GM23338 (cell line): ENCODE data around the gene UGT1A1. TPM values are rescaled to one million over a fixed set of nuclear protein-coding genes. Genes with fewer than 3 reads are reported as not detected.

Experiments used
- ATAC-seq: fragments of 200-7000 bp; cut with Tn5 transposase; 3 replicates; pipeline ENCODE4 v1.9.1; 2020
- DNase-seq: peaks from one replicate; pipeline ENCODE4 v3.0.0-alpha.2; 2015; ENCODE audit warnings: low spot score
- H2AFZ ChIP-seq: fragments of 200-600 bp; sonication (generic); 2 replicates; pipeline ENCODE4 v1.8.0; 2016; ENCODE audit warnings: antibody characterized with exemption, mild to moderate bottlenecking, moderate library complexity
- H3F3A ChIP-seq: fragments of 200-600 bp; sonication (generic); replicated peaks from 2 replicates; pipeline ENCODE4 v1.8.0; 2017; ENCODE audit warnings: antibody characterized with exemption, mixed run types, low read depth
- H3K27ac ChIP-seq: fragments of 200-600 bp; sonication (generic); 2 replicates; pipeline ENCODE4 v1.6.1; 2016; ENCODE audit warnings: low read depth
- H3K27me3 ChIP-seq: fragments of 200-600 bp; sonication (generic); 2 replicates; pipeline ENCODE4 v1.8.0; 2016; ENCODE audit warnings: mild to moderate bottlenecking, mixed run types, moderate library complexity; ENCODE audit not compliant: insufficient read depth
- H3K36me3 ChIP-seq: fragments of 200-600 bp; sonication (generic); 2 replicates; pipeline ENCODE4 v1.8.0; 2016; ENCODE audit warnings: mild to moderate bottlenecking; ENCODE audit not compliant: insufficient read depth
- H3K4me1 ChIP-seq: fragments of 200-600 bp; sonication (generic); 2 replicates; pipeline ENCODE4 v1.8.0; 2016; ENCODE audit warnings: mild to moderate bottlenecking, moderate library complexity; ENCODE audit not compliant: insufficient read depth
- H3K4me2 ChIP-seq: fragments of 200-600 bp; sonication (generic); 2 replicates; pipeline ENCODE4 v1.7.1; 2017; ENCODE audit warnings: mixed run types
- H3K4me3 ChIP-seq: fragments of 200-600 bp; sonication (generic); 2 replicates; pipeline ENCODE4 v1.6.1; 2016; ENCODE audit warnings: mixed run types
- H3K79me2 ChIP-seq: fragments of 200-600 bp; sonication (generic); replicated peaks from 2 replicates; pipeline ENCODE4 v1.8.0; 2017; ENCODE audit warnings: mild to moderate bottlenecking; ENCODE audit not compliant: insufficient read depth
- H3K9me2 ChIP-seq: fragments of 200-600 bp; sonication (generic); 2 replicates; pipeline ENCODE4 v1.8.0; 2017; ENCODE audit not compliant: insufficient read depth
- H4K20me1 ChIP-seq: fragments of 200-600 bp; sonication (generic); replicated peaks from 2 replicates; pipeline ENCODE4 v1.8.0; 2017; ENCODE audit warnings: mild to moderate bottlenecking; ENCODE audit not compliant: insufficient read depth
- H3K27ac Mint-ChIP-seq: 2 replicates; pipeline ENCODE4 v1.8.0; 2020; ENCODE audit warnings: inconsistent platforms, mild to moderate bottlenecking, moderate library complexity, mixed read lengths
- H3K27me3 Mint-ChIP-seq: 3 replicates; pipeline ENCODE4 v1.8.0; 2022; ENCODE audit warnings: low read depth, mild to moderate bottlenecking, moderate library complexity, mixed read lengths, inconsistent platforms; ENCODE audit not compliant: insufficient read depth, poor library complexity
- H3K36me3 Mint-ChIP-seq: 3 replicates; pipeline ENCODE4 v1.8.0; 2021; ENCODE audit warnings: low read depth, mild to moderate bottlenecking, inconsistent platforms, moderate library complexity, mixed read lengths
- H3K4me1 Mint-ChIP-seq: 3 replicates; pipeline ENCODE4 v1.8.0; 2020; ENCODE audit warnings: mild to moderate bottlenecking, inconsistent platforms, mixed read lengths
- H3K4me3 Mint-ChIP-seq: 3 replicates; pipeline ENCODE4 v1.8.0; 2021; ENCODE audit warnings: moderate library complexity, mild to moderate bottlenecking, inconsistent platforms, mixed read lengths
- H3K9me3 Mint-ChIP-seq: 3 replicates; pipeline ENCODE4 v1.8.0; 2020; ENCODE audit warnings: moderate library complexity, mild to moderate bottlenecking, inconsistent platforms, mixed read lengths
- CREB1 ChIP-seq: fragments of 250-450 bp; sonication (Bioruptor Pico); IDR thresholded peaks from 2 replicates; pipeline ENCODE4 v1.5.0; 2020; ENCODE audit warnings: low read depth, mild to moderate bottlenecking, moderate library complexity
- CTCF ChIP-seq, 2 experiments: fragments of 200-600 bp in 1 of 2; sonication (generic) in 1 of 2; conservative IDR thresholded peaks; 2 replicates each; pipeline versions ENCODE4 v1.5.1 to v1.6.1; 2016 to 2017; ENCODE audit warnings: antibody characterized with exemption in 2 of 2, low read depth in 2 of 2, mild to moderate bottlenecking in 2 of 2, moderate library complexity in 1 of 2
- NANOG ChIP-seq: IDR thresholded peaks from 2 replicates; pipeline ENCODE4 v1.6.1; 2016; ENCODE audit warnings: antibody characterized with exemption, borderline replicate concordance
- POLR2AphosphoS5 ChIP-seq: IDR thresholded peaks from 2 replicates; pipeline ENCODE4 v1.6.1; 2016; ENCODE audit warnings: antibody characterized with exemption, low read depth
- REST ChIP-seq: IDR thresholded peaks from one replicate; pipeline ENCODE4 v1.6.1; 2018; ENCODE audit warnings: antibody characterized with exemption; ENCODE audit not compliant: unreplicated experiment
- polyA plus RNA-seq: library from polyadenylated mRNA; unstranded; fragments of >200 nt; fragmentation: Nextera tagmentation; extraction: Ambion mirVana; gene quantifications from 2 replicates; pipeline ENCODE4 v1.2.1, GENCODE V29; 2016
- total RNA-seq: library from RNA; depleted of rRNA; stranded (reverse); fragments of >200 nt; shearing (Covaris generic); gene quantifications from 2 replicates; pipeline ENCODE4 v1.2.3, GENCODE V29; 2014
- TF ChIP-seq, protein P1 (sequence below): fragments of 250-450 bp; sonication (Bioruptor Pico); IDR thresholded peaks from 2 replicates; pipeline ENCODE4 v1.5.0; 2020; ENCODE audit warnings: mild to moderate bottlenecking, moderate library complexity

UGT1A1 gene
- total and polyA plus RNA-seq, 2 experiments from 2014 or later, result not detected

DNA sequence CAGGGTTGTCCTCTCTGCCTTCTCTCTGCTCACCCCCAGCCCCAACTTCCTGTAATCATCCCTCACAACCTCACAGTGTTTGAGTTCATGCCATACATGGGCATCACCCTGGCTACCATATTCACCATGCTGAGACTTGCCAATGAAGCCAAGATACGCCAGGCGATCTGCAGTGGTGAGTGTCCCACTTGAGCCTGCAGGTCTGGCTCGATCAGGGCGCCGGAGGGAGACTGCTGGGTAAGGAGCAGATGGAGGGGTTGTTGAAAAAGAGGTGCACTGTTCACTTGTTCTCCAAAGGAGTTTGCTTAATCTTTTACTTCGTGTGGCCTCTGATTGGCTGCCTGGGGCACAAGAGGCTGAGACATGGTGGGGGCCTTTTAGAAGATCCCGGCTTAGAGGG lies 32.6 kb downstream of the UGT1A1 start:
- DNase-seq (no peak), ATAC-seq (no peak)
- no peaks in the 10 kb centered on the region for H3K27me3 ChIP-seq
- H3K27ac ChIP-seq, result no peak overlapping the region
- no peak overlapping the region for H3K4me2 ChIP-seq
- Mint-ChIP-seq H3K36me3 (no peaks in the 10 kb centered on the region; the same call in 2 of the 3 replicates), H3K4me1 (no peaks in the 10 kb centered on the region; the same call in 2 of the 3 replicates), H3K9me3 (peaks cover 12% of the 10 kb centered on the region), H3K27me3 (peaks cover 11% of the 10 kb centered on the region), H3K27ac (no peak overlapping the region), H3K4me3 (no peak overlapping the region)
- no peaks in the 10 kb centered on the region for H3F3A ChIP-seq
- H3K4me1 ChIP-seq, result no peaks in the 10 kb centered on the region
- H3K36me3 ChIP-seq, result no peaks in the 10 kb centered on the region
- no peaks in the 10 kb centered on the region for H3K79me2 ChIP-seq
- no peak overlapping the region for H3K4me3 ChIP-seq
- H2AFZ ChIP-seq, result no peak overlapping the region
- TF ChIP-seq NANOG, result no peak
- no peak for TF ChIP-seq CTCF (conservative IDR thresholded peaks at IDR 0.05; ENCODE audit: low read depth in 2 of 2)
- no peak for TF ChIP-seq POLR2AphosphoS5
- no peak for TF ChIP-seq CREB1 (CRISPR knock-in tag)
- TF ChIP-seq, protein P1, sequence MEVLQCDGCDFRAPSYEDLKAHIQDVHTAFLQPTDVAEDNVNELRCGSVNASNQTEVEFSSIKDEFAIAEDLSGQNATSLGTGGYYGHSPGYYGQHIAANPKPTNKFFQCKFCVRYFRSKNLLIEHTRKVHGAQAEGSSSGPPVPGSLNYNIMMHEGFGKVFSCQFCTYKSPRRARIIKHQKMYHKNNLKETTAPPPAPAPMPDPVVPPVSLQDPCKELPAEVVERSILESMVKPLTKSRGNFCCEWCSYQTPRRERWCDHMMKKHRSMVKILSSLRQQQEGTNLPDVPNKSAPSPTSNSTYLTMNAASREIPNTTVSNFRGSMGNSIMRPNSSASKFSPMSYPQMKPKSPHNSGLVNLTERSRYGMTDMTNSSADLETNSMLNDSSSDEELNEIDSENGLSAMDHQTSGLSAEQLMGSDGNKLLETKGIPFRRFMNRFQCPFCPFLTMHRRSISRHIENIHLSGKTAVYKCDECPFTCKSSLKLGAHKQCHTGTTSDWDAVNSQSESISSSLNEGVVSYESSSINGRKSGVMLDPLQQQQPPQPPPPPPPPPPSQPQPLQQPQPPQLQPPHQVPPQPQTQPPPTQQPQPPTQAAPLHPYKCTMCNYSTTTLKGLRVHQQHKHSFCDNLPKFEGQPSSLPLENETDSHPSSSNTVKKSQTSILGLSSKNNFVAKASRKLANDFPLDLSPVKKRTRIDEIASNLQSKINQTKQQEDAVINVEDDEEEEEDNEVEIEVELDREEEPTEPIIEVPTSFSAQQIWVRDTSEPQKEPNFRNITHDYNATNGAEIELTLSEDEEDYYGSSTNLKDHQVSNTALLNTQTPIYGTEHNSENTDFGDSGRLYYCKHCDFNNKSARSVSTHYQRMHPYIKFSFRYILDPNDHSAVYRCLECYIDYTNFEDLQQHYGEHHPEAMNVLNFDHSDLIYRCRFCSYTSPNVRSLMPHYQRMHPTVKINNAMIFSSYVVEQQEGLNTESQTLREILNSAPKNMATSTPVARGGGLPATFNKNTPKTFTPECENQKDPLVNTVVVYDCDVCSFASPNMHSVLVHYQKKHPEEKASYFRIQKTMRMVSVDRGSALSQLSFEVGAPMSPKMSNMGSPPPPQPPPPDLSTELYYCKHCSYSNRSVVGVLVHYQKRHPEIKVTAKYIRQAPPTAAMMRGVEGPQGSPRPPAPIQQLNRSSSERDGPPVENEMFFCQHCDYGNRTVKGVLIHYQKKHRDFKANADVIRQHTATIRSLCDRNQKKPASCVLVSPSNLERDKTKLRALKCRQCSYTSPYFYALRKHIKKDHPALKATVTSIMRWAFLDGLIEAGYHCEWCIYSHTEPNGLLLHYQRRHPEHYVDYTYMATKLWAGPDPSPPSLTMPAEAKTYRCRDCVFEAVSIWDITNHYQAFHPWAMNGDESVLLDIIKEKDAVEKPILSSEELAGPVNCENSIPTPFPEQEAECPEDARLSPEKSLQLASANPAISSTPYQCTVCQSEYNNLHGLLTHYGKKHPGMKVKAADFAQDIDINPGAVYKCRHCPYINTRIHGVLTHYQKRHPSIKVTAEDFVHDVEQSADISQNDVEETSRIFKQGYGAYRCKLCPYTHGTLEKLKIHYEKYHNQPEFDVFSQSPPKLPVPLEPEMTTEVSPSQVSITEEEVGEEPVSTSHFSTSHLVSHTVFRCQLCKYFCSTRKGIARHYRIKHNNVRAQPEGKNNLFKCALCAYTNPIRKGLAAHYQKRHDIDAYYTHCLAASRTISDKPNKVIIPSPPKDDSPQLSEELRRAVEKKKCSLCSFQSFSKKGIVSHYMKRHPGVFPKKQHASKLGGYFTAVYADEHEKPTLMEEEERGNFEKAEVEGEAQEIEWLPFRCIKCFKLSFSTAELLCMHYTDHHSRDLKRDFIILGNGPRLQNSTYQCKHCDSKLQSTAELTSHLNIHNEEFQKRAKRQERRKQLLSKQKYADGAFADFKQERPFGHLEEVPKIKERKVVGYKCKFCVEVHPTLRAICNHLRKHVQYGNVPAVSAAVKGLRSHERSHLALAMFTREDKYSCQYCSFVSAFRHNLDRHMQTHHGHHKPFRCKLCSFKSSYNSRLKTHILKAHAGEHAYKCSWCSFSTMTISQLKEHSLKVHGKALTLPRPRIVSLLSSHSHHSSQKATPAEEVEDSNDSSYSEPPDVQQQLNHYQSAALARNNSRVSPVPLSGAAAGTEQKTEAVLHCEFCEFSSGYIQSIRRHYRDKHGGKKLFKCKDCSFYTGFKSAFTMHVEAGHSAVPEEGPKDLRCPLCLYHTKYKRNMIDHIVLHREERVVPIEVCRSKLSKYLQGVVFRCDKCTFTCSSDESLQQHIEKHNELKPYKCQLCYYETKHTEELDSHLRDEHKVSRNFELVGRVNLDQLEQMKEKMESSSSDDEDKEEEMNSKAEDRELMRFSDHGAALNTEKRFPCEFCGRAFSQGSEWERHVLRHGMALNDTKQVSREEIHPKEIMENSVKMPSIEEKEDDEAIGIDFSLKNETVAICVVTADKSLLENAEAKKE (CRISPR knock-in tag), result no peak
- no peak for TF ChIP-seq REST
- no peaks in the 10 kb centered on the region for H3K9me2 ChIP-seq
- H4K20me1 ChIP-seq, result no peaks in the 10 kb centered on the region
